Stimulated activated naive CD4-positive, alpha-beta T cell (primary cell): Measurements from ENCODE around the gene QSOX2.

Source experiments
- DNase-seq, 6 experiments: peaks; one replicate each; lab custom pipeline; 2025; lab: John Stamatoyannopoulos, UW

Gene QSOX2

DNA sequence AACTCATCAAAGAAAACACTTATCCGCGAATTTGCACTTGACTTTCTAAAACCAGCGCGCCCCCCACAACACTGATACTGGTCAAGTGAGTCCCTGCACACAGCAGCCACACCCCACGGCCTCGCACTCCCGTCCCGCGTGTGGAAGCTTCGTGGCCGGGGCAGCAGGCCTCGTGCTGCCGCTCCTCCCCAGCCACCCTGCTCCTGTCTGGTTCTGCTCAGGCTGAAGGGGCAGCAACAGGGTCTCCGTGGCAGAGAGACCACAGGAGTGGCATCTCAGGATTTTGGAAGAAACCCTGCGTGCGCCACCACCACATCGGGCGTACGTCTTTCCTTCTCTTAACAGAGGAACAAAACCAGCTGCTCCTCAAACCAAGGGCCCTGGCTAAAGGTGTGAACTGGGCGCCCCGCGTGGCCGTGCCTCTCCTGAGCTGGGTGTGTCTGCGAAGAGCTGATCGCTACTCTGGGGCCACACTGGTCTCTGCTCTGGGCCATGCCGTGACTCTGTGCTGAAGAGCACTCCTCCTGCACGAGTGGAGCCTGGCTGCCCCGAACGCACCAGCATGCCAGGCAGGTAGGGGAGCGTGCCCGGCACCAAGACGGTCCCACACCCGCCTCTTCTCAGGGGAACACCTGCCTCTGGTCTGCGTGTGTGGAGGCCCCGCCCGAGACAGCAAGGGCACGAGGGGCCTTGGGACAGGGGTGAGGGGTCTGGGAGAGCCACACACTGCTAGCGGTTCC, 23.3 kb downstream of the QSOX2 start:
- no peak for DNase-seq

- DNase-seq: no peak
Observed at GRCh38 chr9:136220017-136220729, 25.4 kb downstream of the QSOX2 start.

DNA sequence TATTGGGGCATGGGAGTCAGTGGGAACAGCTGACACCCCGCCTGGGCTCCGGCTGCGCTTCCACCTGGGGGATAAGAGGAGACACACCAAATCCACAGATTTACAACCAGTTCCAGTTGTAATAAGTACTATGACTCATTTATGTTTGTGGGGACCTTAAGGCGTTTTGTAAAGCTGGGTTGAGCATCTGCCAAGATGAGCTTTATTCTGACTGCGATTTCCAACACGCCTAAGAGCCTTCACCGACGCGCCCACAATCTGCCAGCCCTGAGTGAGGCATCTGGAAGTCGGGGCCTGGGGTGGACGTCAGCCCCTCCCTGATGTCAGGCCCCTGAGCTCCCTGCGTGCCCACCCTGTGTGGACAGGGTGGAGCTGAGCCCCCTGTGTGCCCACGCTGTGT, 26.3 kb downstream of the QSOX2 start:
- DNase-seq: no peak

GRCh38 chr9:136218673-136219072, 26.9 kb downstream of the QSOX2 start:
- no peak for DNase-seq

DNA sequence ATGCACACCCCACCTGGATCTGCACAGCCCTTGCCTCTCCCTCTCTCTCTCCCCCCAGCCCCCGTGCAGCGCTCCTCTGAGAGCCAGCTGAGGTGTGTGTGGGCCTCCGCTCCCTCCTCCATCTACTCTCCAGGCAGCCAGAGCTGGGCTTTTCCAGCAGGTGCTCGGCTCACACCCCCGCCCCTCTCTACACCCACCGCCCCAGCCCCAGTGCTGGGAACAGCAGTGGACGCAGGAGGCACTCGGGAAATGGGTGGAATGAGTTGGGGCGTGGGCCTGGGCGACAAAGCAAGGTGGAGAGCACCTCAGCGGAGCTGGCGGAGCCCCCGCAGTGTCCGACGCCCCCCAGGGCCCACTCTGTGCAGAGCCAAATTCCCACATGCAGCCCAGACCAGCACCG, 27.3 kb downstream of the QSOX2 start:
- no peak for DNase-seq

GRCh38 chr9:136216541-136217244, 28.9 kb downstream of the QSOX2 start:
- DNase-seq: no peak

DNA sequence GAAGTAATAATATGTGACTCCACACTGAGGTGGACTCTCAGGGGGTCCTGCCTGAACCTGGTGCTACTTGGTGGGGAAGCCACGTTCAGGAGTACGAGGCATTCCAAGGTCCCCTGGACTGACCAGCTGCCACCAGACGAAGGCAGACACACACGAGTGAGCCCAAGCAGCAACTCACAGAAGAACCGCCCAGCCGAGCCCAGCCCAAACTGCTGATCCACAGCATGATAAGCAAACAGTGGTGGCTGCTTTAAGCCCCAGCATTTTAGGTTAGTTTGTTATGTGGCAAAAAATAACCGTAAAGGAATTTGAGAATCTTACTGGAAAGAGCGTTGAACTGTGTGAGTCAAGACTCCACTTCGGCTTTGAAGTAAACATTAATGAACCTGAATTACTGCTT, 31.9 kb downstream of the QSOX2 start:
- DNase-seq: no peak

- no peak for DNase-seq
Observed at GRCh38 chr9:136212345-136212950, 33.2 kb downstream of the QSOX2 start.

DNA sequence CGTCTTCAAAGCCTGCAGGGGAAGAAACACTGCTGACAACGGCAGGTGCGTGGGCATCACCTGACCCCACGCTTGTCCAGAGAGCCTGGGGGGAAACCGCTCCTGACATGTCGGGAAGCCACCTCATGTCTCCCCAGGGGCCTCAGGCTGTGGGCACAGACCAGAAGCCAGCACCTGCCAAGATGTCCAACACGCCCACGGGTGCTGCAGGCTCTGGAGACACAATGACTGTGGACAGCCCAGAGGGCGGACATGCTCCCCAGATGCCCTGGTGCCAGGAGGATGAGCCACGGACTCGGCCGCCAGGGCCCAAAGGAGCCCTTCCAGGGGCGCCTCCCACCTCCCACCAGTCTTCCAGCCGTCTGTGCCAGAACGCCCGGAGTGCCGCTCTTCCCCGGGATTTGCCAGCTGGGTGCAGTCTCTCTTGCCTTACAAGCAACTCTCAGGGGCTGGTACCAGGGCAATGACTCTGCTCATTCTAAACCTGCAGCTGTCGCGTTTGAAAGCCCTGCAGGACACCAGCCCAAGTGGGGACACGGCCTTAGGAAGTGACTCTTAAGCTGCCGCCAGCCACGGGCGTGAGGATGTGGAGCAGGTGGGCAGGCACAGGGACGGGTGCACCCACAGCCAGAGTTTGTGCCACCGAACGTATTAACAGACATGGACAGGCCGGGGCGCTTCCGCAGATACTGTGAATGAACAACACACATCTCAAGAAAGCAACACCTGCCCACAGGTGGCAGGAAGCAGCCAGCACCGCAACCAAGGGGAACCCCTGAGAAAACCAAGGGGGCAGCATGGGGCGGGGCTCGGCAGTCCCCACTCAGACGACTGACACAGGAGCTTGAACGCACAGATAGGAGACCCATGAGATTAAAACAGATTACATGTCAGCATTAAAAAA, 33.9 kb downstream of the QSOX2 start:
- no peak for DNase-seq

DNA sequence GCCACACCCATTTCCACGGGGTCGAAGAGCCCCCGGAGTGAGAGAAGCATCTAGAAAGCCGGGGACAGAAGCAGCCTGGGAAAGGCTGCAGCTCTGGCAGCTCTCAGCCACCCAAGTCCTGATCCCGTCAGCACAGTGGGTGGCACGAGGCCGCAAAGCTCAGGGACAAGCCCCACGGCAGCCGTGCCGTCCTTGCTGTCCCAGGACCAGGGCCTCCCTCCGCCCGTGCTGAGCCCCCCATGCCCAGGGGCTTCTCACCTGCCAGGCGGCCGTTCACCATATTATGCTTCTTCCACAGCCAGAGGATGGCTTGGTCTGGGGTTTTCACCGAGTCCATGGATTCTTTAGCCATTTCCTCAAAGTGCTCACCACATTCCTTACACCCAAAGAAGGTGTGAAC, 34.6 kb downstream of the QSOX2 start:
- DNase-seq: no peak

DNA sequence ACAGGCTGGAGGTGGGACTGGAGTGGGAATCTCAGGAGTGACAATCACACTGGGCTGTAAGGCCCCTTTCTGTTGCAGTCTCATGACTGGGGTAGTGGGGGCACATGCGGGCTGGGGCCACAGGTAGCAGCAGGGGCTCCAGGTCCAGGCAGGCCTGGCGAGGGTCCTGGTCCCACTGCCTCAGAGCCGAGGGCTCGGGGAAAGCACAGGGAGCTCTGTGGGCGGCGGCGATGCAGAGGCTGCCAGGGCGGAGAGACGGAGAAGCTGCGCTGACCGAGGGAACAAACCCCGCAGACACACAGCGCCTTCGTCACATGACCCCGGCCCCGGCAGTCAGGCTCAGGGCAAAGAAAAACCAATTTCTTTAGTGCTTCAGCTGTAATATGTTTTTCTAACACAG, 35.3 kb downstream of the QSOX2 start:
- no peak for DNase-seq

DNA sequence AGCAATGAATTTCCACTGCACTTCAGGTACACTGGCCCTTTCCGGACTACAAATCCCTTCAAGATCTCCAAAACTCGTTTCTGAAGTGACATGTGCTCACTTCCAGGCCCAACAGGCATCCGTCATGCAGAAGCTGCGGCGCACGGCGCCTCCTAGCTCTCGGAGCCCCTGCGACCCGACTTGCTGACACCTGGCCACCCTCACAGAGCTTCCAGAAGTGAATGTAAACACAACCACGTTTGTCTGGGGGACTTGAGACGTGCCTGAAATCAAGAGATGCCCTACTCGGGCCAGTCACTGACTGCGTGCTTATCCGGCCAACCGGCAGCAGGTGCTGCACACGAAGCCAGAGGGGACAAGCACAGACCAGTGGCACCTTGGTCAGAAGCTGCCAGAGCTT, 35.8 kb downstream of the QSOX2 start:
- no peak for DNase-seq

DNA sequence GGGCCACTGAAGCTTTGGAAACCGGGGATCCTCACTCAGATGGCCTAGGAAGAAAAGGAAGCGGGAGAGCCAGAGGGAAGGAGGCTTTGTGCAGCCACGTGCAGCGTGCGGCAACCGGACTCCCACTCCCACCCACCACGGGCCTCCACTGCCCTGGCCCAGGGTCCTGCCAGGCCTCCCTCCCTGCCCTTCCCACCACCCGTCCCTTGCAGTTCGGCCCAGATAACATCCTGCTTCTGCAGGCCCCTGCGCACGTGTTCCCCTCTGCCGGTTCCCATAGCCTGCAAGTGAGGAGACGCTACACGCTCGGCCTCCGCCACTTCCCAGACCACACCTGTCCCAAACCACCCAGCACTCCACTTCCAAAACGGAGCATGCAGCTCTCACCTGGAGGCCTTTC, 36.4 kb downstream of the QSOX2 start:
- DNase-seq: no peak

GRCh38 chr9:136208675-136209074, 36.9 kb downstream of the QSOX2 start:
- DNase-seq: no peak

DNA sequence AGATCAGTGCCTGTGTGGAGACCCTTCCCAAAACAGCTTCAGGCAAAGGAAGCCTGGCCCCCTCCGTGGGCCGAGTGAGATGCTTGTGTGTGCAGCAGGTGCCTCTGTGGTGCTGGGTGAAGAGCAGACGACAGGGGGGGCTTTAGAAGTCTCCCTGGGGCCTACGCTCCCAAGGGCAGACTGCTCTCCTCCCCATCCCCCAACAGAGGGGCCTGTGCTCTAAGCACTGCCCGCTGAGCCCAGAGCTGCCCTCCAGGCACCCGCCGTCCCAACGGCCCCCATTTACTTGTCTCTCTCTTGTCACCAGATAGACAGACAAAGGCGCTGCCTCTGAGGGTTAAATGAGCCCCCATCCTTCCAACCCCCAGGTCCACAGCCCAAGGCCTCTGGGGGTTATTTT, 38.0 kb downstream of the QSOX2 start:
- no peak for DNase-seq

GRCh38 chr9:136206602-136207275, 38.9 kb downstream of the QSOX2 start:
- DNase-seq: no peak

DNA sequence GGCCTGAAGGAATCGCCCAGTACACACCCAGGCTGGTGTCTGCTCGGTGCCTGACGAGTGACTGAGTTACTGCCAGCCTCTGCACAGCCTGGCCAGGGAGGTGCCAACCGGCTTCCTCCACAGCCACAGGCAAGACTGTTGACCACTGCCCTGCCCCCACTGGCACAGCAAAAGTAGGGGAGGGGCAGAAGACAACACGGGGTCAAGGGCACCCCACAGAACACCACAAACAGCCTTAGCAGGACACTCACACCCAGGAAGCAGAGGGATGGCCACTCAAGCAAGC, 40.0 kb downstream of the QSOX2 start:
- no peak for DNase-seq

- peak in 2 of 6 experiments; percentile 13 to 33 for DNase-seq
Observed at GRCh38 chr9:136204838-136205706, 40.5 kb downstream of the QSOX2 start, which contains the start of gene LHX3. Gene LHX3 (minus strand): TSS chr9:136205128. CDS start chr9:136205012, 116 bp downstream.

- no peak for DNase-seq
Observed at GRCh38 chr9:136204145-136204805, 41.3 kb downstream of the QSOX2 start.
